ENCODE data around the gene PNKD.

The PNKD gene

DNA sequence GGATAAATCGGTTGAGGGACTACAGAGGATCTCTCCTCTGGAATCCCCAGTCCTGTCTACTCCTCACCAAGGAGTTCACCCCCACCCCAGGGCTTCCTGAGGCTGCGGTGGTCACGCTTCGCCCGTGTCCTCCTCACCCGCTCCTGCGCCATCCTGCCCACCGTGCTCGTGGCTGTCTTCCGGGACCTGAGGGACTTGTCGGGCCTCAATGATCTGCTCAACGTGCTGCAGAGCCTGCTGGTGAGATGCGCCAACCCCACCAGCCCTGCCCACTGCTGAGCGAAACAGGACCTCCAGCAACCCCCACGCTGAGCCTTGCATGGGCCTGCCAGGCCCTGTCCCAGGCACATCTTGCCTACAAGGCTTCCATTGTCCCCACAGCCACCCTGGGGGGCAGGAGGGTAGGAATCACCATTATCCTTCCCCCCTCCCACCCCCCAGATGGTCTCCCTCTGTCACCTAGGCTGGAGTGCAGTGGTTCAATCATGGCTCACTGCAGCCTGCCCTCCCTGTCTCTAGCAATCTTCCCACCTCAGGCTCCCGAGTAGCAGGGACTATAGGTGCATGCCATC, 122.7 kb downstream of the PNKD start:
- no peak overlapping the region for H3K4me3 ChIP-seq (ENCODE audit: low read depth, low read length)
- TF ChIP-seq, protein P1, sequence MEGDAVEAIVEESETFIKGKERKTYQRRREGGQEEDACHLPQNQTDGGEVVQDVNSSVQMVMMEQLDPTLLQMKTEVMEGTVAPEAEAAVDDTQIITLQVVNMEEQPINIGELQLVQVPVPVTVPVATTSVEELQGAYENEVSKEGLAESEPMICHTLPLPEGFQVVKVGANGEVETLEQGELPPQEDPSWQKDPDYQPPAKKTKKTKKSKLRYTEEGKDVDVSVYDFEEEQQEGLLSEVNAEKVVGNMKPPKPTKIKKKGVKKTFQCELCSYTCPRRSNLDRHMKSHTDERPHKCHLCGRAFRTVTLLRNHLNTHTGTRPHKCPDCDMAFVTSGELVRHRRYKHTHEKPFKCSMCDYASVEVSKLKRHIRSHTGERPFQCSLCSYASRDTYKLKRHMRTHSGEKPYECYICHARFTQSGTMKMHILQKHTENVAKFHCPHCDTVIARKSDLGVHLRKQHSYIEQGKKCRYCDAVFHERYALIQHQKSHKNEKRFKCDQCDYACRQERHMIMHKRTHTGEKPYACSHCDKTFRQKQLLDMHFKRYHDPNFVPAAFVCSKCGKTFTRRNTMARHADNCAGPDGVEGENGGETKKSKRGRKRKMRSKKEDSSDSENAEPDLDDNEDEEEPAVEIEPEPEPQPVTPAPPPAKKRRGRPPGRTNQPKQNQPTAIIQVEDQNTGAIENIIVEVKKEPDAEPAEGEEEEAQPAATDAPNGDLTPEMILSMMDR (IDR thresholded peaks at IDR 0.05; ENCODE audit: low read depth, low read length), result no peak

DNA sequence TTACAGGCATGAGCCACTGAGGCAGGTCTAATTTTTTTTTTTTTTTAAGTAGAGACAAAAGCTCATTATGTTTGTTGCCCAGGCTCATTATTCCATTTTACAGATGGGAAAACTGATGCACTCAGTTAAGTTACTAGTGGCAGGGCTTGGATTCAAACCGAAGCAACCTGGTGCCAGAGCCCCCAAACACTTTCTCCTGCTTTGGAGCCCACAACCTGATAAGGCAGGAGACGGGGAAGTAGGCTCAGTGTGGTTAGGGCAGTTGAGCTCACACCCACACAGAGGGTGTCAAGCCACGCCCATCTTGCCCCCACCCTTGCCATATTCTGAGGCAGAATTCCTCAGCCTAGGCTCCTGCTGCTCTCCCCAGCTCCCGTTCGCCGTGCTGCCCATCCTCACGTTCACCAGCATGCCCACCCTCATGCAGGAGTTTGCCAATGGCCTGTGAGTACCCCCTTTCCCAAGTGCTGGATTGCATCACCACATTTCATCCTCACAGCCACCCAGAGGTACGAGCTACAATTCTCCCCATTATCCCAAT, 123.5 kb downstream of the PNKD start:
- no peak overlapping the region for H3K4me3 ChIP-seq (ENCODE audit: low read depth, low read length)
- TF ChIP-seq, protein P1 (IDR thresholded peaks at IDR 0.05; ENCODE audit: low read depth, low read length), result no peak

DNA sequence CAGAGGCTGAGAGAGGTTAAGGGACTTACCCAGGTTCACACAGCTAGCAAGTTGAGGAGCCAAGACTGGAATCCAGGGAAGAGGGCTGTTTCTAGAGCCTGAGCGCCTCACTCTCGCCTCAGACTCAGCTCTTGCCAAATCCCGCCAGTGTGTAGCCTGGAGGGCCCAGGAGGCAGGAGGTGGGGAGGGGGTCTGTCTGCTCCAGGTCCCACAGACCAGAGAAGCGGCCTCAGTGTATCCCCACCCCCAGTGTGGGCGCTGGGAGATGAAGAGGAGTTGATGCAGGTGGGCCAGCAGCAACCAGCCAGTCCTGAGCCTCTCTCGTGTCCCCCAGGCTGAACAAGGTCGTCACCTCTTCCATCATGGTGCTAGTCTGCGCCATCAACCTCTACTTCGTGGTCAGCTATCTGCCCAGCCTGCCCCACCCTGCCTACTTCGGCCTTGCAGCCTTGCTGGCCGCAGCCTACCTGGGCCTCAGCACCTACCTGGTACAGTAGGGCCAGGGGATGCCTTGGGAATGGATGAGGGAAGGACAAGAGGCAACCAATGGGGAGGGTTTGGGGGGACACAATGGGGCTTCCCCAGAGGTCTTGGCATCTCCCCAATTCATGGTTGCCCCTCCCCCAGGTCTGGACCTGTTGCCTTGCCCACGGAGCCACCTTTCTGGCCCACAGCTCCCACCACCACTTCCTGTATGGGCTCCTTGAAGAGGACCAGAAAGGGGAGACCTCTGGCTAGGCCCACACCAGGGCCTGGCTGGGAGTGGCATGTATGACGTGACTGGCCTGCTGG, 124.2 kb downstream of the PNKD start:
- H3K4me3 ChIP-seq (ENCODE audit: low read depth, low read length), result no peak overlapping the region
- TF ChIP-seq, protein P1 (IDR thresholded peaks at IDR 0.05; ENCODE audit: low read depth, low read length), result no peak

DNA sequence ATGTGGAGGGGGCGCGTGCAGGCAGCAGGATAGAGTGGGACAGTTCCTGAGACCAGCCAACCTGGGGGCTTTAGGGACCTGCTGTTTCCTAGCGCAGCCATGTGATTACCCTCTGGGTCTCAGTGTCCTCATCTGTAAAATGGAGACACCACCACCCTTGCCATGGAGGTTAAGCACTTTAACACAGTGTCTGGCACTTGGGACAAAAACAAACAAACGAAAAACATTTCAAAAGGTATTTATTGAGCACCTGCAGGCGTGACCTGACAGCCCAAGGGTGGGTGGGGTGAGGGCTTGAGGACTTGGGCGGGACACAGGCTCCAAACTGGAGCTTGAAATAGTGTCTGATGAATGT, 124.7 kb downstream of the PNKD start:
- TF ChIP-seq, protein P1 (IDR thresholded peaks at IDR 0.05; ENCODE audit: low read depth, low read length), result no peak
- H3K4me3 ChIP-seq (ENCODE audit: low read depth, low read length), result no peak overlapping the region

DNA sequence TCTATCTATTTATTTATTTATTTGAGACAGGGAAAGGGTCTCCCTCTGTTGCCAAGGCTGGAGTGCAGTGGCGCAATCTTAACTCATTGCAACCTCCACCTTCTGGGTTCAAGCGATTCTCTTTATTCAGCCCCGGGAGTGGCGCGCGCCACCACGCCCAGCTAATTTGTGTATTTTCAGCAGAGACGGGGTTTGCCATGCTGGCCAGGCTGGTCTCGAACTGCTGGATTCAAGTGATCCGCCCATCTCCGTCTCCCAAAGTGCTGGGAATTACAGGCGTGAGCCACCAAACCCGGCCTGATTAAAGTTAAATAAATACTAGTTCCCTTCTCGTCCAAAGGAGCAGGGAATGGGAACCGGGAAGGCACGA, 125.1 kb downstream of the PNKD start:
- H3K4me3 ChIP-seq (ENCODE audit: low read depth, low read length), result peak overlapping the region; percentile 78
- TF ChIP-seq, protein P1 (IDR thresholded peaks at IDR 0.05; ENCODE audit: low read depth, low read length), result no peak

DNA sequence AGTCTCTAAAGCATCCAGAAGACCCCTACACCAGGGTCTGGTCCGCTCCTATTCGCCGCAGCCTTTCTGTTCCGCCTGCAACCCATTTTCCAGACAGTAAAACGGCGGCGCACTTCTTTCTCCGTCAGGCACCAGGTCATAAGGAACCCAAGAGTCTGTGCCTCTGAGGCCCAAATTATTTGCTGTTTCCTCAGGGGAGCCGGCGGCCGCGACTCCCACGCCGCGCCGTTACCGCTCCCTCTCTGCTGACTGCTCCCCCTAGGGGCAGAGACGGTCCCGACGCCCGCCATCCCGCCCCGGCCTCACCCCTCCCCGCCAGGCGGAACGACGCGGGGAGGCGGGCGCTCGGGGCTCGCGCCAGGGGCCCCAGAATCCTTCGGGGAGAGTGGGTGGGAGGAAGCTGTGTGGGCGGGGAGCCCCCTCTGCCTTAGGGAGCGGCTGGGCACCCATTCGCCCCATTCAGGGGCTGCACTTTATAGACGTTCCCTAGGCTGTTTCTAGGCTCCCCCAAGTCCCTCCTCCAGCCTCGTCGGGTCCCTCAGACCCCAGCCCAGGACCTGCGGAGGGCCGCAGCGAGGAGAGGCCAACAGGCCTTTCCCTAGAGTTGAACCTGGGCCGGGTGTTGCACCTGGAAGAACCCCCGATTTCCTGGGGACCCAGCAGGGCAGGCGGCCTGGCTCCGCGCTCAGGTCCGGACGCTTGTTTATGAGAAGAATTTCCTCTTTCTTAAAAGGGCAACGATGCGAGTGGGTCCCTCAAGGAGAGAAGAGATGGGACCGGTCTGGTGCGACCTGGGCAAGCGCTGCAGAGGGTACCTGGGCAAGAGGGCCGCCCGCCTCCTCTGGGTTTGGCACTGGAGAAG, 125.7 kb downstream of the PNKD start:
- H3K4me3 ChIP-seq (ENCODE audit: low read depth, low read length), result peak overlapping the region; percentile 78
- TF ChIP-seq, protein P1 (IDR thresholded peaks at IDR 0.05; ENCODE audit: low read depth, low read length), result peak; percentile 69
